ENCODE measurements around the gene CLN6. TPM values are rescaled to one million over a fixed set of nuclear protein-coding genes. Genes with fewer than 3 reads are reported as not detected.

Gene CLN6
- total and polyA plus RNA-seq, 2 of the 4 experiments (the other 2 are of a cell fraction) = 6.5 to 31.9 TPM

GRCh38 chr15:68277603-68278344 is 48.2 kb upstream of the CLN6 start, which contains the start of gene FEM1B (continued):
- TF ChIP-seq CHD1 (IDR thresholded peaks at IDR 0.05; ENCODE audit: low read depth, low read length) (peak; percentile 79; the same call in 1 of the 2 replicates), MAZ (IDR thresholded peaks at IDR 0.05; ENCODE audit: borderline replicate concordance, low read depth, low read length) (peak; percentile 82)

- Histone ChIP-seq H3K4ac (ENCODE audit: low read depth, low read length) (peak overlapping the region; percentile 96), H2BK20ac (ENCODE audit: low read depth, low read length) (peak overlapping the region; percentile 85), H2AK9ac (replicated peaks; ENCODE audit: low read depth, low read length, poor library complexity) (peak overlapping the region; percentile 88), H3K9ac (ENCODE audit: low read depth, low read length) (peak overlapping the region; percentile 87), H2BK5ac (ENCODE audit: low read depth, low read length, poor library complexity, severe bottlenecking) (peak overlapping the region; percentile 91), H2AFZ (replicated peaks; ENCODE audit: low read length, poor library complexity) (peak overlapping the region; percentile 99), H3K4me2 (ENCODE audit: low read depth, low read length) (peak overlapping the region; percentile 88), H3K27ac (ENCODE audit: insufficient read depth, low read length) (peak overlapping the region; percentile 98), H3K14ac (replicated peaks; ENCODE audit: low read depth, low read length) (peak overlapping the region; percentile 93), H4K20me1 (ENCODE audit: insufficient read depth, low read length) (peaks cover 43% of the 10 kb centered on the region), H3K56ac (ENCODE audit: extremely low read depth, insufficient read depth, low read length) (peak overlapping the region; percentile 97), H3K36me3 (ENCODE audit: control insufficient read depth, insufficient read depth, low read length) (peaks cover 2% of the 10 kb centered on the region; the same call in 1 of the 2 replicates), H3K27me3 (ENCODE audit: control insufficient read depth, insufficient read depth, low read length) (no peaks in the 10 kb centered on the region), H4K5ac (ENCODE audit: low read depth, low read length) (peak overlapping the region; percentile 92), H2BK120ac (ENCODE audit: low read depth, low read length) (peak overlapping the region; percentile 93), H3K4me1 (ENCODE audit: control insufficient read depth, insufficient read depth, low read length) (peaks cover 35% of the 10 kb centered on the region), H3K4me3 (ENCODE audit: insufficient read depth, low read depth, low read length) (peak overlapping the region; percentile 86), H4K8ac (ENCODE audit: low read depth in 2 of 2, low read length in 2 of 2) (peak overlapping the region; percentile 97 to 99), H3K18ac (ENCODE audit: low read depth, low read length) (peak overlapping the region; percentile 68), H3K9me3 (ENCODE audit: control insufficient read depth, insufficient read depth, low read length) (no peaks in the 10 kb centered on the region), H2BK15ac (ENCODE audit: low read depth, low read length) (peak overlapping the region; percentile 94), H4K91ac (ENCODE audit: insufficient read depth, low read depth, low read length) (peak overlapping the region; percentile 96), H2AK5ac (ENCODE audit: low read depth, low read length) (peak overlapping the region; percentile 37; the same call in 1 of the 2 replicates), H3K23ac (ENCODE audit: low read depth, low read length) (peak overlapping the region; percentile 98), H3K9me1 (ENCODE audit: insufficient read depth, low read length) (peaks cover 19% of the 10 kb centered on the region), H3K79me1 (ENCODE audit: low read depth in 1 of 2, low read length in 2 of 2) (peaks cover 17 to 60% of the 10 kb centered on the region in 2 experiments)
- WGBS, 2 experiments (ENCODE audit: extremely low coverage in 2 of 2, insufficient read length in 1 of 2) = no CpG with 5 or more reads among the region's 25 CpGs
- CTCF ChIA-PET = interaction anchor here (0.5 to 1.0 kb wide), 2 partner anchors 24 to 318 kb away, joined by 3 to 4 read pairs; no protein-coding TSS in a partner anchor
- no peak for TF ChIP-seq RFX5 (IDR thresholded peaks at IDR 0.05; ENCODE audit: low read depth, low read length)
- no peak for TF ChIP-seq BHLHE40 (IDR thresholded peaks at IDR 0.05; ENCODE audit: low read depth, low read length)
- TF ChIP-seq FOS (IDR thresholded peaks at IDR 0.05; ENCODE audit: low read depth, low read length) = no peak
- TF ChIP-seq NFE2L2 (IDR thresholded peaks at IDR 0.05; ENCODE audit: low read depth, low read length) = no peak
- TF ChIP-seq CTCF (conservative IDR thresholded peaks at IDR 0.05; ENCODE audit: low read depth, low read length) = no peak
- TF ChIP-seq RCOR1 (IDR thresholded peaks at IDR 0.05; ENCODE audit: insufficient replicate concordance, low read length) = no peak
- in situ Hi-C loops (cut with MboI; ENCODE audit: low sequenced_read_pairs) = no loop called here
- DNase-seq (peak; percentile 48), ATAC-seq (ENCODE audit: low read depth) (peak; percentile 5)
- BruUV-seq (replicated peaks) = no TSS peak
- intact Hi-C loops (cut with micrococcal nuclease) = no loop called here
- dilution Hi-C loops (cut with HindIII; ENCODE audit: low sequenced_read_pairs, unreplicated experiment) = no loop called here
- POLR2A ChIA-PET (ENCODE audit: unreplicated experiment) = interaction anchor here (0.6 to 0.8 kb wide), 3 partner anchors 20 to 268 kb away, joined by 5 to 6 read pairs (median 5); no protein-coding TSS in a partner anchor
These were observed 47.6 kb upstream of the CLN6 start for GRCh38 chr15:68277131-68277602.
